ENCODE measurements around the gene NFYC. TPM values are rescaled to one million over a fixed set of nuclear protein-coding genes. Genes with fewer than 3 reads are reported as not detected.

Gene NFYC
- total RNA-seq, 1 donor, result 24.2 TPM

DNA sequence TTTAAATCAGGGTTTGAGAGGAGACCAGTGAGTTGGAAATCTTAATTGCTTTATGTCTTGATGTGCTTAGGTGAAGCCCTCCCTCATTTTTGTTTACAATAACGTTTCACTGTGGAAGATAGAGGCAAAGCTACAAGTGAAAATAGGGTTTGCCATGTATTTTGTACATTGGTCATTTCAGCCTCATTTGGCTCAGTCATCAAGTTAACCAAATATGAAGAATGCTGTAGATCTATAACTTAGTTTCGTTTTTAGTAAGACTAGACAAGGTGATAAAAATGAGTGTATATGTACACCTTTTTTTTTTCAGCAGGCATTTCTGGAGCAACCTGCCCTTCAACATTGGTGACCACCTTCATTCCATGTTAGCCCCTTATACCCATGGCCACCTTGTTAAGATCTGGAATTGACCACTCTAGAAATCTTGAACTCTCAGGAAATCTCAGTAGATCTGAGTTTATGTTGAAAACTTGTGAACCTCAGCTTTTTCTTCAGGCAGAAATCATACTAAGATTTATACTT, 2.9 kb downstream of the NFYC start:
- Histone ChIP-seq H3K4me1 (ENCODE audit: insufficient read depth, low read length) (peaks cover 20% of the 10 kb centered on the region), H3K27ac (ENCODE audit: low read depth, low read length) (no peak overlapping the region), H3K9me3 (ENCODE audit: low read depth, low read length) (no peaks in the 10 kb centered on the region), H4K20me1 (ENCODE audit: insufficient read depth, low read length) (peaks cover 9% of the 10 kb centered on the region), H3K4me3 (ENCODE audit: insufficient read depth, low read length) (no peak overlapping the region), H3K36me3 (ENCODE audit: insufficient read depth, low read length) (peaks cover 5% of the 10 kb centered on the region), H2AFZ (ENCODE audit: low read length) (no peak overlapping the region), H3K79me2 (ENCODE audit: insufficient read depth, low read length) (peaks cover 95% of the 10 kb centered on the region), H3K27me3 (ENCODE audit: insufficient read depth, low read length) (no peaks in the 10 kb centered on the region), H3K4me2 (ENCODE audit: insufficient read depth, low read length) (no peak overlapping the region)
- DNase-seq (ENCODE audit: insufficient read length, low spot score, missing footprints), result no peak
- TF ChIP-seq, protein P1, sequence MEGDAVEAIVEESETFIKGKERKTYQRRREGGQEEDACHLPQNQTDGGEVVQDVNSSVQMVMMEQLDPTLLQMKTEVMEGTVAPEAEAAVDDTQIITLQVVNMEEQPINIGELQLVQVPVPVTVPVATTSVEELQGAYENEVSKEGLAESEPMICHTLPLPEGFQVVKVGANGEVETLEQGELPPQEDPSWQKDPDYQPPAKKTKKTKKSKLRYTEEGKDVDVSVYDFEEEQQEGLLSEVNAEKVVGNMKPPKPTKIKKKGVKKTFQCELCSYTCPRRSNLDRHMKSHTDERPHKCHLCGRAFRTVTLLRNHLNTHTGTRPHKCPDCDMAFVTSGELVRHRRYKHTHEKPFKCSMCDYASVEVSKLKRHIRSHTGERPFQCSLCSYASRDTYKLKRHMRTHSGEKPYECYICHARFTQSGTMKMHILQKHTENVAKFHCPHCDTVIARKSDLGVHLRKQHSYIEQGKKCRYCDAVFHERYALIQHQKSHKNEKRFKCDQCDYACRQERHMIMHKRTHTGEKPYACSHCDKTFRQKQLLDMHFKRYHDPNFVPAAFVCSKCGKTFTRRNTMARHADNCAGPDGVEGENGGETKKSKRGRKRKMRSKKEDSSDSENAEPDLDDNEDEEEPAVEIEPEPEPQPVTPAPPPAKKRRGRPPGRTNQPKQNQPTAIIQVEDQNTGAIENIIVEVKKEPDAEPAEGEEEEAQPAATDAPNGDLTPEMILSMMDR (IDR thresholded peaks at IDR 0.05; ENCODE audit: extremely low read depth, low read depth, low read length), result no peak

DNA sequence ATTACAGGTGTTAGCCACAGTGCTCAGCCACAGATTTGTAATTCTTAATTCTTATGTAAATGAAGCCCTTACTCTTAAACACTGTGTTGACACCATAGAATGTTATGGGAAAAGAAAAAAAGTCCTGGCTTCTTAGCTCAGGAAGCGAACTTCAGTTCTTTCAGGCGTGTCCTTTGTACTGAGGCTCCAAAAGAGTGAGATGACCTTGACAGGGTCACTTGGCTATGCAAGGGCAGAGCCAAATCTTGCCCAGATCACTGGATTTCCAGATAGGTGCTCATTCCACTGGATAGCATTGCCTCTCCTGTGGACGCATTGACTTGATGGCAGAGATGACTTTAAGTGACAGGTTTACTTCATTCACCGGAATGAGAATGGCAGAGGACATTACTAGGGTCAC, 4.8 kb downstream of the NFYC start:
- no peak overlapping the region for H2AFZ ChIP-seq (ENCODE audit: low read length)
- no peak overlapping the region for H3K4me3 ChIP-seq (ENCODE audit: insufficient read depth, low read length)
- TF ChIP-seq, protein P1 (IDR thresholded peaks at IDR 0.05; ENCODE audit: extremely low read depth, low read depth, low read length), result no peak
- peaks cover 14% of the 10 kb centered on the region for H3K4me1 ChIP-seq (ENCODE audit: insufficient read depth, low read length)
- H3K79me2 ChIP-seq (ENCODE audit: insufficient read depth, low read length), result peaks cover 97% of the 10 kb centered on the region
- DNase-seq (ENCODE audit: insufficient read length, low spot score, missing footprints), result no peak
- no peak overlapping the region for H3K4me2 ChIP-seq (ENCODE audit: insufficient read depth, low read length)
- no peaks in the 10 kb centered on the region for H3K9me3 ChIP-seq (ENCODE audit: low read depth, low read length)
- no peaks in the 10 kb centered on the region for H4K20me1 ChIP-seq (ENCODE audit: insufficient read depth, low read length)
- peaks cover 5% of the 10 kb centered on the region for H3K36me3 ChIP-seq (ENCODE audit: insufficient read depth, low read length)
- no peaks in the 10 kb centered on the region for H3K27me3 ChIP-seq (ENCODE audit: insufficient read depth, low read length)
- H3K27ac ChIP-seq (ENCODE audit: low read depth, low read length), result no peak overlapping the region

DNA sequence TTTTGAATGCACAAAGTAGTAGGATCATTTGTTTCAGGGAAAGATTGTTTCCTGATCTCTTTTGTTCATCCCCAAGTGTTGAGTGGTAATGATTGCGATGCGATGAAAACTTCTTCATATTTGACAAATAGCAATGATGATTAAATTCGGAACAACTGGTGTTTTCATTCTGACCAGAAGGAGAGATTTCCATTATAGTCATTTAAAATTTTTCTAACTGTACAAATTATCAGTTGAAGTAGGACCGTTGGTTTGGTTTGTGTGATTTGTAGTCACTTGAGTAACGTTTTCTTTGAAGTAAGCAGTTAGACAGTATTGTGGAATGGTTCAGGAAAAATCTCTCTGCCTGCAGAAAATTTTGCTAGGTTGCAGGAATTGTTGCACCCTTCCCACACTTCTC, 5.9 kb downstream of the NFYC start:
- Histone ChIP-seq H3K4me1 (ENCODE audit: insufficient read depth, low read length) (peaks cover 11% of the 10 kb centered on the region), H3K9me3 (ENCODE audit: low read depth, low read length) (no peaks in the 10 kb centered on the region), H3K36me3 (ENCODE audit: insufficient read depth, low read length) (peaks cover 5% of the 10 kb centered on the region), H3K79me2 (ENCODE audit: insufficient read depth, low read length) (peaks cover 99% of the 10 kb centered on the region), H3K4me2 (ENCODE audit: insufficient read depth, low read length) (no peak overlapping the region), H3K27ac (ENCODE audit: low read depth, low read length) (no peak overlapping the region), H3K4me3 (ENCODE audit: insufficient read depth, low read length) (no peak overlapping the region), H3K27me3 (ENCODE audit: insufficient read depth, low read length) (no peaks in the 10 kb centered on the region), H2AFZ (ENCODE audit: low read length) (no peak overlapping the region), H4K20me1 (ENCODE audit: insufficient read depth, low read length) (peaks cover 7% of the 10 kb centered on the region)
- no peak for DNase-seq (ENCODE audit: insufficient read length, low spot score, missing footprints)
- TF ChIP-seq, protein P1 (IDR thresholded peaks at IDR 0.05; ENCODE audit: extremely low read depth, low read depth, low read length), result no peak

DNA sequence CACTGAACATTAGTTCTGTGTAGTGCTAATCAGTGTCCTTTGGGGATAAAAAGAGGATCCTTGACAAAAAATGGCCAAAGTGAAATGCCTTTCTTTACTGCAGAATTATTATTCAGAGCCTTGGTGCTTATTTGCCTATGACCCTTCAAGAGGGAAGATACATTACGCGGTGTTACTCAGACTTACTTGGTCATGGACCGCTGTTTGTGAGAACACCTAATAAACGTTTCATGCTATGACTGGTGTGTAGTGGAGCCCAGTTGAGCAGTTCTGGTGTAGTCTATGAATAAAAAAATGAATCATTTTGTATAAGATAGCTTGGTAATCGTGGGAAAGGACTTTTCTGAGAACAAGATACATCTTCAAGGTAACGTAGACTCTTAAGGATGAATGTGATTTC, 8.3 kb downstream of the NFYC start:
- Histone ChIP-seq H3K4me3 (ENCODE audit: insufficient read depth, low read length) (no peak overlapping the region), H4K20me1 (ENCODE audit: insufficient read depth, low read length) (peaks cover 9% of the 10 kb centered on the region), H3K4me2 (ENCODE audit: insufficient read depth, low read length) (no peak overlapping the region), H3K27me3 (ENCODE audit: insufficient read depth, low read length) (no peaks in the 10 kb centered on the region), H3K9me3 (ENCODE audit: low read depth, low read length) (no peaks in the 10 kb centered on the region), H3K36me3 (ENCODE audit: insufficient read depth, low read length) (peaks cover 5% of the 10 kb centered on the region), H3K79me2 (ENCODE audit: insufficient read depth, low read length) (peaks cover 97% of the 10 kb centered on the region), H3K27ac (ENCODE audit: low read depth, low read length) (peak overlapping the region; percentile 2), H3K4me1 (ENCODE audit: insufficient read depth, low read length) (peaks cover 5% of the 10 kb centered on the region), H2AFZ (ENCODE audit: low read length) (no peak overlapping the region)
- DNase-seq (ENCODE audit: insufficient read length, low spot score, missing footprints), result no peak
- TF ChIP-seq, protein P1 (IDR thresholded peaks at IDR 0.05; ENCODE audit: extremely low read depth, low read depth, low read length), result no peak
